Left lung (tissue), 14 donors: Measurements from ENCODE around the gene ATCAY. TPM values are rescaled to one million over a fixed set of nuclear protein-coding genes. Genes with fewer than 3 reads are reported as not detected.

ENCODE experiments used
- ATAC-seq: fragments of 200-7000 bp; cut with Tn5 transposase; one replicate; pipeline ENCODE4 v1.9.1; 2020; ENCODE audit warnings: moderate library complexity
- DNase-seq, 4 donors: peaks; one replicate each; pipeline ENCODE4 v3.0.0-alpha.2; 2013 to 2020
- H3K27ac ChIP-seq, 2 donors: fragments of 200-600 bp; sonication (generic) in 1 of 2; one replicate each; pipeline versions ENCODE4 v1.5.0 to v1.8.0; 2020 to 2021
- H3K27me3 ChIP-seq, 2 donors: fragments of 200-600 bp; sonication (generic) in 1 of 2; one replicate each; pipeline versions ENCODE4 v1.5.0 to v1.8.0; 2020 to 2021
- H3K36me3 ChIP-seq, 2 donors: fragments of 200-600 bp; sonication (generic) in 1 of 2; one replicate each; pipeline versions ENCODE4 v1.5.0 to v1.8.0; 2020 to 2021
- H3K4me1 ChIP-seq, 2 donors: fragments of 200-600 bp; one replicate each; pipeline ENCODE4 v1.8.0; 2021
- H3K4me3 ChIP-seq, 2 donors: fragments of 200-600 bp; sonication (generic) in 1 of 2; one replicate each; pipeline versions ENCODE4 v1.5.0 to v1.8.0; 2020 to 2021; ENCODE audit warnings: mild to moderate bottlenecking in 1 of 2
- H3K9me3 ChIP-seq, 2 donors: fragments of 200-600 bp; sonication (generic) in 1 of 2; one replicate each; pipeline versions ENCODE4 v1.5.0 to v1.8.0; 2020 to 2021
- CTCF ChIP-seq, 2 donors: fragments of 200-600 bp; sonication (generic) in 1 of 2; IDR thresholded peaks; one replicate each; pipeline versions ENCODE4 v1.5.0 to v1.8.0; 2021; ENCODE audit warnings: antibody characterized with exemption in 2 of 2
- intact Hi-C, 2 donors: fragments of 100-400 bp; cut with DNase I; formaldehyde crosslinking; loops; one replicate each; pipeline versions ENCODE4 v1.11.2 to v1.14.2; 2022
- long read RNA-seq, 12 donors: library from polyadenylated mRNA in 2 of 12; unstranded in 2 of 12; transcript quantifications; one replicate each; pipeline ENCODE4 v2.0.0 and lab custom pipeline, GENCODE V29; 2019 to 2026
- polyA plus RNA-seq, 6 donors: library from polyadenylated mRNA; unstranded; fragments of 120-200 nt; gene quantifications; one replicate each; pipeline ENCODE4 v1.2.1, GENCODE V29; 2013; ENCODE audit not compliant: insufficient read length in 6 of 6
- total RNA-seq, 2 donors: library from RNA; stranded (reverse); fragmentation: NEBNext Ultra II Directional; extraction: Animal tissue kit (Norgen Biotek cat#: 25700); gene quantifications; one replicate each; pipeline ENCODE4 v1.2.1, GENCODE V29; 2021
- donor health status: DM: no; HTN: yes; CAD: no.
- donor health status: DM: no; HTN: no; CAD: no.

Gene ATCAY
- total RNA-seq (not detected), polyA plus RNA-seq (under 1 TPM; 0.14 to 0.34 (median 0.16) TPM)
- long read RNA-seq, donor 1, partial matches to known transcripts, result 0 of 10 reads
- long read RNA-seq, donor 1, other reads (novel, unspliced or antisense), result 10 of 10 reads
- long read RNA-seq, donor 2, result 0 reads
- long read RNA-seq, donor 3, result 0 reads
- long read RNA-seq, donor 4, result 0 reads
- long read RNA-seq, donor 5, result 0 reads
- long read RNA-seq, donor 6, result 0 reads
- long read RNA-seq, donor 7, result 0 reads
- long read RNA-seq, donor 8, result 0 reads
- long read RNA-seq, donor 9, result 0 reads
- long read RNA-seq, donor 10, result 0 reads
- long read RNA-seq, donor 11, result 0 reads
- long read RNA-seq, donor 12, result 0 reads

- Histone ChIP-seq H3K27ac (no peak within 1 kb of the TSS), H3K4me3 (no peak within 1 kb of the TSS)
- ATAC-seq, result no peak
Measured at GRCh38 chr19:3880471-3881271, at the start of gene ATCAY. ATCAY (plus strand) TSS chr19:3880685; CDS start chr19:3885768, 5,083 bp downstream.

GRCh38 chr19:3831601-3832000 lies 48.9 kb upstream of the ATCAY start:
- H3K4me3 ChIP-seq, result no peak overlapping the region

More at GRCh38 chr19:3880471-3881271, at the start of gene ATCAY:
- no peaks in the 10 kb centered on the region for H3K9me3 ChIP-seq
- H3K27me3 ChIP-seq, result peaks cover 23 to 93% of the 10 kb centered on the region in 2 donors
- H3K4me1 ChIP-seq, result no peaks in the 10 kb centered on the region
- intact Hi-C loops, result no loop called here
- TF ChIP-seq CTCF (IDR thresholded peaks at IDR 0.05), result no peak
- no peak for DNase-seq
- no peaks in the 10 kb centered on the region for H3K36me3 ChIP-seq

GRCh38 chr19:3832001-3832400 lies 48.5 kb upstream of the ATCAY start:
- Histone ChIP-seq H3K9me3 (no peaks in the 10 kb centered on the region), H3K4me3 (no peak overlapping the region), H3K4me1 (no peaks in the 10 kb centered on the region), H3K27ac (no peak overlapping the region), H3K27me3 (peaks cover 0 to 39% of the 10 kb centered on the region in 2 donors), H3K36me3 (no peaks in the 10 kb centered on the region)
- intact Hi-C loops, result no loop called here
- TF ChIP-seq CTCF (IDR thresholded peaks at IDR 0.05), result no peak
- DNase-seq, result peak in 1 of 4 donors; percentile 49
- ATAC-seq, result no peak

More at GRCh38 chr19:3831601-3832000, 48.9 kb upstream of the ATCAY start:
- H3K36me3 ChIP-seq, result no peaks in the 10 kb centered on the region
- no peaks in the 10 kb centered on the region for H3K9me3 ChIP-seq
- DNase-seq, result no peak
- peaks cover 0 to 39% of the 10 kb centered on the region in 2 donors for H3K27me3 ChIP-seq
- intact Hi-C loops, result no loop called here
- no peaks in the 10 kb centered on the region for H3K4me1 ChIP-seq
- no peak for TF ChIP-seq CTCF (IDR thresholded peaks at IDR 0.05)
- ATAC-seq, result no peak
- no peak overlapping the region for H3K27ac ChIP-seq

DNA sequence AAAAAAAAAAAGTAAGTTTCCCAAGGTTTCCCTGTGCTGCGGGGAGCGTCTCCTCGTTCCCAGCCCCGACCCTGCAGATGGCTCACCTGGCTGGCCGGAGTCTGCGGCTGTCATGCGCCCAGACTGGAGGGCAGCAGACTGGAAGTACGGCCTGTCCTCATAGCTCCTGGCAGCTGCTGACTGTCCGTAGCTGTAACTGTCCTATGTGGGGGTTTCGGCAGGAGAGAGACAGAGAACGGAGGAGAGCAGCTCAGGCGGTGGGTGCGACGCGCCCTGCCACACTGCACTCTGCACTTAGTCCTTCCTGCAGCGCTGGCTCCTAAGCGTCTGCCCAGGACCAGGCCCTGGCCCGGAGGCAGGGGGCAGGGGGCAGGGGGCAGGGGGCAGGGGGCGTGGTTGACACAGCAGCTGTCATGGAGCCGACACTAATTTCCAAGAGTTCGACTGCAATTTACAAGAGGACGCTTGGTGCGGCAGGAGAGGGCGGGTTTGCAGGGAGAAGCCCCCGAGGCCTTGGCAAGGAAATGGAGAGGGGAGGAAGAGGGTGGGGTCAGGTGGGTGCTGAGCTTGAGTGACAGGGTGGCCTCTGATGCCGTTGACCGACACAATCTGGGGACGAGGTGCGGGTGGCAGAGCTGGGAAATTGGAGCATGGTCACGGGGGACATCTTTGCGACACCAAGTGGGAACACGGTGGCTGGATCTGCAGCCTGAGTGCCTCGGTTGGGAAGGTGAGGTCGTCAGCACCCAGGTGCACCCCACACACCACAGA lies 46.7 kb upstream of the ATCAY start:
- DNase-seq, result no peak
- Histone ChIP-seq H3K27me3 (peaks cover 0 to 39% of the 10 kb centered on the region in 2 donors), H3K36me3 (no peaks in the 10 kb centered on the region), H3K9me3 (no peaks in the 10 kb centered on the region), H3K27ac (no peak overlapping the region), H3K4me1 (no peaks in the 10 kb centered on the region), H3K4me3 (no peak overlapping the region)
- intact Hi-C loops, result no loop called here
- no peak for TF ChIP-seq CTCF (IDR thresholded peaks at IDR 0.05)
- no peak for ATAC-seq
